Spleen (tissue), 7 donors: ENCODE data around the gene PARD3.

Experiments
- POLR2A ChIP-seq, 3 donors: fragments of 450-650 bp; IDR thresholded peaks; one replicate each; pipeline ENCODE4 v1.5.1; 2017; ENCODE audit warnings: antibody characterized with exemption in 3 of 3, mild to moderate bottlenecking in 1 of 3
- POLR2AphosphoS5 ChIP-seq, 3 donors: sonication (generic); formaldehyde crosslinking; IDR thresholded peaks; one replicate each; pipeline ENCODE4 v1.5.1; 2017; ENCODE audit warnings: antibody characterized with exemption in 3 of 3
- TF ChIP-seq, protein P1 (sequence below), 11 experiments: fragments of 200-600 bp in 7 of 11; fragments of 450-650 bp in 4 of 11; sonication (generic) in 4 of 11; IDR thresholded peaks in 8 of 11; conservative IDR thresholded peaks in 3 of 11; 1 replicate in 7 of 11; 2 replicates in 4 of 11; pipeline versions ENCODE4 v1.4.0 to v1.8.0; 2016 to 2021; ENCODE audit warnings: antibody characterized with exemption in 11 of 11, inconsistent platforms in 4 of 11, mild to moderate bottlenecking in 1 of 11
- donor health status: DM: no; HTN: no; CAD: no; lungs with moderate emphysema.
- donor health status: DM: no; HTN: no; CAD: no.
- donor health status: DM: no; HTN: no; CAD: no.

DNA sequence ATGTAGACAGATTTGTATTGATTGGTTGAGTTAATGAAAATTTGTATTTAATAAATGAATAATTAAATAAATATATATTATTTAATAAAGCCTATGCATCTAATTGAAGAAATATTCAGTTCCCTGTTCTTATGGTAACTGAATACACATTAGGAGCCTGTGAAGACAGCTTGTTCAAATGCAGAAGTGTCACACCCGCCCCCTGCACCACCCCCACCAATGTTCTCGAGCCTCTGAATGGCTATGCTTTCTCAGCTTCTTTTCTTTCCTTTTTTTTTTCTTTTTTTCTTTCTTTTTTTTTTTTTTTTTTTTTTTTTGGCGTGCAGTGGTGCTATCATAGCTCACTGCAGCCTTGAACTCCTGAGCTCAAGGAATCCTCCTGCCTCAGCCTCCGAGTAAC, 38.3 kb upstream of the PARD3 start:
- TF ChIP-seq POLR2A (IDR thresholded peaks at IDR 0.05), result no peak
- TF ChIP-seq, protein P1, sequence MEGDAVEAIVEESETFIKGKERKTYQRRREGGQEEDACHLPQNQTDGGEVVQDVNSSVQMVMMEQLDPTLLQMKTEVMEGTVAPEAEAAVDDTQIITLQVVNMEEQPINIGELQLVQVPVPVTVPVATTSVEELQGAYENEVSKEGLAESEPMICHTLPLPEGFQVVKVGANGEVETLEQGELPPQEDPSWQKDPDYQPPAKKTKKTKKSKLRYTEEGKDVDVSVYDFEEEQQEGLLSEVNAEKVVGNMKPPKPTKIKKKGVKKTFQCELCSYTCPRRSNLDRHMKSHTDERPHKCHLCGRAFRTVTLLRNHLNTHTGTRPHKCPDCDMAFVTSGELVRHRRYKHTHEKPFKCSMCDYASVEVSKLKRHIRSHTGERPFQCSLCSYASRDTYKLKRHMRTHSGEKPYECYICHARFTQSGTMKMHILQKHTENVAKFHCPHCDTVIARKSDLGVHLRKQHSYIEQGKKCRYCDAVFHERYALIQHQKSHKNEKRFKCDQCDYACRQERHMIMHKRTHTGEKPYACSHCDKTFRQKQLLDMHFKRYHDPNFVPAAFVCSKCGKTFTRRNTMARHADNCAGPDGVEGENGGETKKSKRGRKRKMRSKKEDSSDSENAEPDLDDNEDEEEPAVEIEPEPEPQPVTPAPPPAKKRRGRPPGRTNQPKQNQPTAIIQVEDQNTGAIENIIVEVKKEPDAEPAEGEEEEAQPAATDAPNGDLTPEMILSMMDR (IDR thresholded peaks at IDR 0.05 in 8 of 11, conservative IDR thresholded peaks at IDR 0.05 in 3 of 11), result no peak
- no peak for TF ChIP-seq POLR2AphosphoS5 (IDR thresholded peaks at IDR 0.05)
